ENCODE measurements around the gene FCRLA.
"Not testable (repeated sequence)": the region's sequence is repeated elsewhere in the genome, so short reads cannot be mapped to it uniquely, and the experiment has no call there.

Gene FCRLA

GRCh38 chr1:161706113-161706481 lies 932 bp upstream of the FCRLA start:
- no peak for DNase-seq

GRCh38 chr1:161707503-161707902 lies 474 bp downstream of the FCRLA start:
- DNase-seq, result no peak

DNA sequence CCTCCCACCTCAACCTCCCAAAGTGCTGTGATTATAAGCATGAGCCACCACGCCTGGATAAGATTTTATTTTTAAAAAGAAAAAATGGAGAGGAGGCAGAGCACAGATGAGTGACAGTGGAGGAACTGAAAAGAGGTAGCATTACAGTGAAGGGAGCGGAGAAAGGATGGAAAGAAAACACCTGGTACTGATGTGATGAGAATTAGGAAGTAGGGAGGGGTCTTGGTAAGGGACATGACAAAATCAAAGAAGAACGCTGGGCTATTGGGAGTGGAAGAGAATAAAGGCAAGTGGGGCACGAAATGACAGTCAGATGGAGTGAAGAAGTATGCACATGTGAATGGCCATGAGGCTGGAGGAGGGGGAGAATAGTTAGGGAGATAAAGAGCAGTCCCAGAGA lies 2.3 kb downstream of the FCRLA start:
- DNase-seq, result no peak

- DNase-seq, result no peak
Observed at GRCh38 chr1:161710560-161710959, 3.5 kb downstream of the FCRLA start.

GRCh38 chr1:161718559-161719324 lies 11.7 kb downstream of the FCRLA start:
- no peak for DNase-seq

GRCh38 chr1:161719325-161719611 lies 12.2 kb downstream of the FCRLA start:
- DNase-seq, result no peak

GRCh38 chr1:161720422-161720821 lies 13.4 kb downstream of the FCRLA start:
- DNase-seq, result no peak

GRCh38 chr1:161720956-161721737 lies 14.1 kb downstream of the FCRLA start, which contains the start of gene FCRLB:
TSS of gene FCRLB (plus strand) at chr1:161721544. CDS start at chr1:161722673, 1,129 bp downstream.
- no peak for DNase-seq

- DNase-seq, result no peak
Observed at GRCh38 chr1:161721738-161722343, 14.8 kb downstream of the FCRLA start.

GRCh38 chr1:161722406-161722805 lies 15.4 kb downstream of the FCRLA start:
- DNase-seq, result no peak

DNA sequence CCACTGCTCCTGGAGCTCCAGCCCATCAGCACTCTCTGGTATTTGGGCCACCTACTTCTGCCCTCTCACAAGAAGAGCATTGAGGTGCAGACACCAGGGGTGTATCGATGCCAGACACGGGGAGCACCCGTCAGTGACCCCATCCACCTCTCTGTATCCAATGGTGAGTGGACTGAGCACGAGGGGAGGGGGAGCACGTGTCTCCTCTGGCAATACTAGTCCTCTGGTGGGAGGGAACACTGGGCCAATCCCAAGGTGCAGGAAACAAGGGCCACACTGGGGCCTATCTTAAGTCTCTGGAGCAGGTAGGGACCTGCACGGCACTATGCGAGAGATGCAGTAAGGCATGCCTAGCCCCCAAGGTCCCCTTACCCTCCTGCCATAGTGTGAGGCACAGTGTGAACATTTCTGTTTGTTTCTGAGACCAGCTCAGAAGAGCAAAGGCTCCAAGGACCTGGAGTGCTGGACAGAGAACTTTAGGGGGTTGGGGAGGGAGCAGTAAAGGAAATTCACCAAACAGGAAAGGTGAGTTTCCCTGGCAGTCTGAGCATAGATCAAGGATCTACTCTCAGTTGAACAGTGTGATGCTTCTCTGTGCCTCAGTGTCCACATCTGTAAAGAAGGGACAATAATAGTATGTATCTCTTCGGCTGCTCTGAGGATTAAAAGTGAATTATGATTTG lies 16.6 kb downstream of the FCRLA start:
- DNase-seq, result no peak

GRCh38 chr1:161725258-161725907 lies 18.4 kb downstream of the FCRLA start:
- not testable (repeated sequence) for DNase-seq

DNA sequence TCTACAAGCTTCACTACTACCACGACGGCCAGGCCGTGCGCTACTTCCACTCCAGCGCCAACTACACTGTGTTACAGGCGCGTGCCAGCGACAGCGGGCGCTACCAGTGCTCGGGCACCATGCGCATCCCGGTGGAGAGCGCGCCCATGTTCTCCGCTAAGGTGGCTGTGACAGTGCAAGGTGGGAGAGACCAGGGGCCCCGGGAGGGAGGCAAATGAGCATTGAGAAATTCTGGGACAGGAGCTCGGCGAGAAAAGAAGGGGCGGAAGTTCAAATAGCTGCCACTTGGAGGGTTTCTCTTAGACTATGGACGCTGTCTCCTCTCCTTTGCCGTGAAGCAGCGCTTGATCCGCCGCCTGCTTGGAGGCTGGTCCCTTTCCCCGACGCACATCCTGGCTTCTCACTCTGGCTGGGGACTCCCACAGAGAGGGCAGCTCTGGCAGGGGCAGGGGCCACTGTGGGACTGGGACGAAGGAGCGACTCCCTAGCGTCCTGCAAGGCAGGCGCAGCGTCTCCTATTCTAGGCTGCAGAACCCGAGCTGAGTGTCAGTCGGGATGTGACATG lies 19.0 kb downstream of the FCRLA start:
- DNase-seq, result peak; percentile 59

DNA sequence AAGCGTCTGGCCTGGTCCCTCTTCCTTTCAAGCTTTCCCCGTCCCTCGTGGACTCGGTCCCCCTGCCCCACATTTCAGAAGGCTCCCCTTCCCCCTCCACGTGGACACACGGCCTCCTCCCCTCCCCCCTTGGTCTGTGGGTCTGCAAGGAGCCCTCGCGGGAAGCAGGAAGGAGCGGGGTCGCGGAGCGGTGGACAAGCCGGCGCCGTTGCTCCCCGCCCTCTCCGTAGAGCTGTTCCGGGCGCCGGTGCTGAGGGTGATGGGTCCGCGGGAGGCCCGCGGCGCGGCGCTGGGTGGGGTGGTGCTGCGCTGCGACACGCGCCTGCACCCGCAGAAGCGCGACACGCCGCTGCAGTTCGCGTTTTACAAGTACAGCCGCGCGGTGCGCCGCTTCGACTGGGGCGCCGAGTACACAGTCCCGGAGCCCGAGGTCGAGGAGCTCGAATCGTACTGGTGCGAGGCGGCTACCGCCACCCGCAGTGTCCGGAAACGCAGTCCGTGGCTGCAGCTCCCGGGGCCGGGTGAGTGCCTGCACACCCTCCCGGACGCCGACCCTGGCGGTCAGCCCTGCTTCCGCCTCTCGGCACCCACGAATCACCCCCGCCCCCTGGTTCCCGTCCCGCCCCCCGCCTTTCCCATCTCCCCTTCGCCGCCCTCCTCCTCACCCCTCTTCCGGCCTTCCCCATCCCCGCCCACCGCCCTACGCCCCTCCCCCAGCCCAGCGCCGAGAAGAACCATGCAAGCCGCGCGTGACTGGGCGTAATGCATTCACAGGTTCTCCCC lies 19.6 kb downstream of the FCRLA start:
- DNase-seq, result peak; percentile 72

DNA sequence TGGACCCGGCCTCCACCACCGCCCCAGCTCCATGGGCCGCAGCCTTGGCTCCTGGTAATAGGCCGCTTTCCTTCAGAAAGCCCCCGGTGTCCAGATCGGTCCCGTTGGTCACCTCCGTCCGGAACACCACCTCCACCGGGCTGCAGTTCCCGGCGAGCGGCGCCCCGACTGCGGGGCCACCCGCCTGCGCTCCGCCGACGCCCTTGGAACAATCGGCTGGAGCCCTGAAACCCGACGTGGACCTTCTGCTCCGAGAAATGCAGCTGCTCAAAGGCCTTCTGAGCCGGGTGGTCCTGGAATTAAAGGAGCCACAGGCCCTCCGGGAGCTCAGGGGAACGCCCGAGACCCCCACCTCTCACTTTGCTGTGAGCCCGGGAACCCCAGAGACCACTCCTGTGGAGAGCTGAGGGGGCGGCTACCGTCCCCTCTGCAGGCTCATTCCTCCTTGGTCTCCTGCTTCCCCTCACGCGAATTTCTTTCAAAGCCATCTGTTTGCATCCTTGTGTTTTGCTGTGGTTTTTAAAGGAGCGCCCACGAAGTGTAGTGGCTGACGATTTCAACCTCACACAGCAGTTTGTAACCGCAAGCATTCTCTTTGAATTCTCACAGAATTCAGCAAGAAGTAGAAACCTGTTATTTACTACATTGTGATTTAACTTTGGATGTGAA lies 20.4 kb downstream of the FCRLA start:
- no peak for DNase-seq

GRCh38 chr1:161728376-161729226 lies 21.6 kb downstream of the FCRLA start:
- no peak for DNase-seq

DNA sequence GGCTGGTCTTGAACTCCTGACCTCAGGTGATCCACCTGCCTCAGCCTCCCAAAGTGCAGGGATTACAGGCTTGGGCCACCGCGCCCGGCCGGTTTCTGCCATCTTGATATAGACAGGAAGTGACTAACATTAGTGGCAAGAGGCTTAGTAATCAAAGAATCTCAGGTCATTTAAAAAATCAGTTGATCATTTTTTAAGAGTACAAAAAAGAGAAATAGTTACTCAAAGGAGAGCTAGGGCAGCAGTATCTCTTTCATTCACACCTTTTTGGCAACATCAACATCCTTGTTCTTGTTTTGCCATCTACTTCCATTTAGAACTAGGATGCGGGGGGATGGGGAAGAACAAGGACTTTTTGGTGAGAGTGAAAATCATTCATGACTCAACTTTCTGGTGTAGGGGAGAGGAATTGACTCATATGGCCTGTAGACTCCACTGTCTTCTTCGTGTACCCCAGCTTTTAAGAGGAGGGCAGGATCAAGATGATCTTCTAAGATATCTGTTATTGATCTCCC lies 23.1 kb downstream of the FCRLA start:
- DNase-seq, result no peak

GRCh38 chr1:161731241-161731640 lies 24.2 kb downstream of the FCRLA start:
- no peak for DNase-seq

DNA sequence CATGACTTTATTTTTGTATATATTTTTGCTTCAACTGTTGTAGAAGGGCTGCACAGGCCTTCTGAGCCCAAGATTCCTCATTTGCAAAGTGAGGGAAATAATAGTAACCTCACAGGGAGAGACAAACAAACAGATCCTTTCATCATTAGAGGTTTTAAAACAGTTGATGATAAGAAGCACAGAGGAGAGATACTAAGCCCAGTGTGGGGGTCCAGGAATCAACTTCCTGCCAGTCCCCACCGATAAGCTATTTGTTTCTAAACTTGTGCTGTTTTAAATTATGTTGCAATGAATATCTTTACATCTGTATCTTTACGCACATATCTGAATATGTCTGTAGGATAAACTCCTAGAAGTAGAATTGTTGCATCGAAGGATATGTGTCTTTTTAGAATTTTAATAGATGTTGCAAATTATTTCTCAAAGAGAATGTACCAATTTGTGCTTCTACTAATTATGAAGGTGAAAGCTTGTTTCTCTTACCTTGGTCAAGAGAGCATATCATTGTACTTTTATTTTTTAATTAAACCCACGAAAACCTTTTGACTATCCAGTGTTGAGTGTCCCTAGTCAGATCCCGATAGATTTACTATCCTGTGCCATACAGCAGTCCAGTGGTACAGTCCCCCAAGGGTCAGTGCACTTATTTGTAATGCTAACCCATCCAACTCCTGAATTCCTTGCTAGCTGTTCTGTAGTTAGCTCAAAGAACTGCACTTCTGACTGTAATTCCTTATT lies 25.1 kb downstream of the FCRLA start:
- DNase-seq, result no peak
